ENCODE data around the gene FGFRL1.
A peak's percentile ranks its signal among the peaks of the same experiment; 100 is the strongest.
"Not testable (repeated sequence)": the region's sequence is repeated elsewhere in the genome, so short reads cannot be mapped to it uniquely, and the experiment has no call there.

The FGFRL1 gene

GRCh38 chr4:1048773-1049590 lies 37.6 kb downstream of the FGFRL1 start:
- FAIRE-seq = no peak
- no peak for TF ChIP-seq TAF1 (IDR thresholded peaks at IDR 0.05; ENCODE audit: low read depth, low read length)
- no peak for TF ChIP-seq SPI1 (IDR thresholded peaks at IDR 0.05; ENCODE audit: low read depth, low read length)
- no peak for TF ChIP-seq POU2F2 (IDR thresholded peaks at IDR 0.05; ENCODE audit: low read depth, low read length)
- TF ChIP-seq PAX5 (IDR thresholded peaks at IDR 0.05; ENCODE audit: insufficient read depth, low read length, severe bottlenecking) = no peak
- TF ChIP-seq POLR2AphosphoS5 (IDR thresholded peaks at IDR 0.05; ENCODE audit: low read depth, low read length) = no peak
- no peak for TF ChIP-seq POLR2A (IDR thresholded peaks at IDR 0.05; ENCODE audit: low read depth, low read length)
- no peak for DNase-seq (ENCODE audit: insufficient read length, low spot score)

GRCh38 chr4:1049591-1049905 lies 38.1 kb downstream of the FGFRL1 start:
- FAIRE-seq (no peak), DNase-seq (ENCODE audit: insufficient read length, low spot score) (no peak)
- no peak for TF ChIP-seq POLR2A (IDR thresholded peaks at IDR 0.05; ENCODE audit: low read depth, low read length)

DNA sequence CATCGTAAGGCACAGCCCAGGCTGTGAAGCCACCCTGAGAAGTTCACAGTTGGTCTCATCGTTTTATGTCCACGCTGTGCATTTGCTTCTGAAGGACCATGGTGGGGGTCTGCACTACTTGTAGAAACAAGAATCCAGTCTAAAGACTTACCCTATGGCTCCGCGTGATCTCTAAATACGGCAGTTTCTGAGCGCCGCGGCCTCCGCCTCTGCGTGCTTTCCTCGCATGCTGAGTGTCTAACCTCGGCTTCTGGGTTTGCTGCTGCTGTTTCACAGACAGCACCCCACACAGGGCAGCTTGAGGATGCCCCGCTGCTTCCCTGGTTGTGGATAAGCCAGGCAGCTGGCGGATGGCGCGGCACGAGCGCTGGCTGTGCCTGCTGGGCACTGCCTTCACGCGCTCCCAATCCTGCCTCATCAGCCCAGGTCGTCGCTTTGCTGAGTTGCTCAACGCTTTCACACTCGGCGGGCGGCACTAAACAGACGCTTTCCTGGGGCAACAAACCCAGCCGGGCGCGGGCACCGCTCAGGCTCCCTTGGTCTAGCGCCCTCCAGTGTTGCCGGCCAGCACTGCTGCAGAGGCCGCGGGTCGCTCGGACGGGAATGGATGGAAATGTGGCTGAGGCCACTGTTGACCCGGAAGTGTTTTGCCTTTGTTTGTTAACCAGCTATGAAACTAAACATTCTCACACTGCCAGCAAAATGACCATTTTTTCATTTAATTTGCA lies 39.2 kb downstream of the FGFRL1 start:
- no peak for DNase-seq (ENCODE audit: insufficient read length, low spot score)
- FAIRE-seq = no peak
- TF ChIP-seq PAX5 (IDR thresholded peaks at IDR 0.05; ENCODE audit: insufficient read depth, low read length, severe bottlenecking) = no peak
- TF ChIP-seq SPI1 (IDR thresholded peaks at IDR 0.05; ENCODE audit: low read depth, low read length) = no peak
- no peak for TF ChIP-seq POU2F2 (IDR thresholded peaks at IDR 0.05; ENCODE audit: low read depth, low read length)
- TF ChIP-seq POLR2AphosphoS5 (IDR thresholded peaks at IDR 0.05; ENCODE audit: low read depth, low read length) = no peak
- TF ChIP-seq POLR2A (IDR thresholded peaks at IDR 0.05; ENCODE audit: low read depth, low read length) = no peak
- TF ChIP-seq TAF1 (IDR thresholded peaks at IDR 0.05; ENCODE audit: low read depth, low read length) = no peak

DNA sequence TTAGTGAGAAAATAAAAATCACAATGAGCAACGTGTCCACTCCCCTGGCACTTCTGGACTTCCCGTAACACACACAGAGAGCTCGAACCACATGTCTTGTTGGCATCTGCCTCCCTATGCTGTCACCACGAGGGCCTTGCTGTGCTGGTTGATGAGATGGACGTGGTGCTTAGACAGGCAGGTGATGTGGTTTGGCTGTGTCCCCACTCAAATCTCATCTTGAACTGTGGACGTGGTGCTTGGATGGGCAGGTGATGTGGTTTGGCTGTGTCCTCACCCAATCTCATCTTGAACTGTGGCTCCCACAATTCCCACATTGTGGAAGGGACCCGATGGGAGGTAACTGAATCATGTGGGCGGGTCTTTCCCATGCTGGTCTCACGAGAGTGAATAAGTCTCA lies 40.0 kb downstream of the FGFRL1 start:
- DNase-seq (ENCODE audit: insufficient read length, low spot score) = no peak
- no peak for FAIRE-seq
- TF ChIP-seq TAF1 (IDR thresholded peaks at IDR 0.05; ENCODE audit: low read depth, low read length) (no peak), POLR2AphosphoS5 (IDR thresholded peaks at IDR 0.05; ENCODE audit: low read depth, low read length) (no peak), PAX5 (IDR thresholded peaks at IDR 0.05; ENCODE audit: insufficient read depth, low read length, severe bottlenecking) (no peak), POU2F2 (IDR thresholded peaks at IDR 0.05; ENCODE audit: low read depth, low read length) (no peak), POLR2A (IDR thresholded peaks at IDR 0.05; ENCODE audit: low read depth, low read length) (no peak), SPI1 (IDR thresholded peaks at IDR 0.05; ENCODE audit: low read depth, low read length) (no peak)

GRCh38 chr4:1052231-1052671 lies 40.8 kb downstream of the FGFRL1 start:
- FAIRE-seq (no peak), DNase-seq (ENCODE audit: insufficient read length, low spot score) (no peak)
- TF ChIP-seq PAX5 (IDR thresholded peaks at IDR 0.05; ENCODE audit: insufficient read depth, low read length, severe bottlenecking) (no peak), SPI1 (IDR thresholded peaks at IDR 0.05; ENCODE audit: low read depth, low read length) (no peak), POLR2AphosphoS5 (IDR thresholded peaks at IDR 0.05; ENCODE audit: low read depth, low read length) (no peak), POU2F2 (IDR thresholded peaks at IDR 0.05; ENCODE audit: low read depth, low read length) (no peak), POLR2A (IDR thresholded peaks at IDR 0.05; ENCODE audit: low read depth, low read length) (no peak)

DNA sequence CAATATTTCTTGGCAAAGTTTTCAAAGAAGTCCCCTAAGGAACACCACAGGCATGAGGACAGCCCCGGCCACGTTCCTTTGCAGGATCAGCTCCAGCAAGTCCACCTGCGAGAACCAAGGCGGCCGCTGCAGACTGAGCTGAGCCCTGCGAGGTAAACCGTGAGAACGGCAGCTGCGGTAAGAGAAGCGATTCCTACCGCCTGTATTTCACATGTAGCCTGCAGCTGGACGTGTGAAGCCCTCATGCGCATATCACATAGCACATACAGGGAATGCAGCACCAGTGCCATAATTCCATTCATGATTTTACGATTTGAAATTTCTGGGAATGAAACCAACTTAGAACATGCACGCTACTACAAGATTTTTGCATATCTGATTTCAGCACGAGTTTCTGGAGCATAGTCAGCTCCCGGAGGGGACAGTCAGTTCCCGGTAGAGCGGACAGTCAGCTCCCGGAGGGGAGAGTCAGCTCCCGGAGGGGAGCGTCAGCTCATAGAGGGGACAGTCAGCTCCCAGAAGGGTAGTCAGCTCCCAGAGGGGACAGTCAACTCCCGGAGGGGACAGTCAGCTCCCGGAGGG lies 41.7 kb downstream of the FGFRL1 start:
- FAIRE-seq = no peak
- no peak for TF ChIP-seq SPI1 (IDR thresholded peaks at IDR 0.05; ENCODE audit: low read depth, low read length)
- no peak for TF ChIP-seq TAF1 (IDR thresholded peaks at IDR 0.05; ENCODE audit: low read depth, low read length)
- no peak for TF ChIP-seq POLR2A (IDR thresholded peaks at IDR 0.05; ENCODE audit: low read depth, low read length)
- no peak for TF ChIP-seq POLR2AphosphoS5 (IDR thresholded peaks at IDR 0.05; ENCODE audit: low read depth, low read length)
- DNase-seq (ENCODE audit: insufficient read length, low spot score) = no peak

DNA sequence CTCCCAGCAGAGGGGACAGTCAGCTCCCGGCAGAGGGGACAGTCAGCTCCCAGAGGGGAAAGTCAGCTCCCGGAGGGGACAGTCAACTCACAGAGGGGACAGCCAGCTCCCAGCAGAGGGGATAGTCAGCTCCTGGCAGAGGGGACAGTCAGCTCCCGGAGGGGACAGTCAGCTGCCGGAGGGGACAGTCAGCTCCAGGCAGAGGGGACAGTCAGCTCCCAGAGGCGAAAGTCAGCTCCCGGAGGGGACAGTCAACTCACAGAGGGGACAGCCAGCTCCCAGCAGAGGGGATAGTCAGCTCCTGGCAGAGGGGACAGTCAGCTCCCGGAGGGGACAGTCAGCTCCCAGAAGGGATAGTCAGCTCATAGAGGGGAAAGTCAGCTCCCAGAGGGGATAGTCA lies 42.5 kb downstream of the FGFRL1 start:
- not testable (repeated sequence) for FAIRE-seq; DNase-seq (ENCODE audit: insufficient read length, low spot score)

- not testable (repeated sequence) for FAIRE-seq; DNase-seq (ENCODE audit: insufficient read length, low spot score)
Measured at GRCh38 chr4:1054696-1055242, 43.3 kb downstream of the FGFRL1 start.

DNA sequence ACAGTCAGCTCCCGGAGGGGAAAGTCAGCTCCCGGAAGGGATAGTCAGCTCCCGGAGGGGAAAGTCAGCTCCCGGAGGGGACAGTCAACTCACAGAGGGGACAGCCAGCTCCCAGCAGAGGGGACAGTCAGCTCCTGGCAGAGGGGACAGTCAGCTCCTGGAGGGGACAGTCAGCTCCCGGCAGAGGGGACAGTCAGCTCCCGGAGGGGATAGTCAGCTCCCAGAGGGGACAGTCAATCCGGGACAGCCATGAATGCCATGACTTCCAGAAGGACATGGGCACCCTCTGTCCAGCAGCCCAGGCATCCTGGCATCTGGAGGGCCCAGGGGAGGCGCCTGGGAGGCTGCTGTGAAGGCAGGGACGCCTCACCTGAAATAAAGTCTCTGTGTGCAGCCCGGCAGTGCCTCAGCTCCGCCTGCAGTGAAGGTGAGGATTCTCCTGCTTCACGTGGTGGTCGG lies 43.8 kb downstream of the FGFRL1 start:
- not testable (repeated sequence) for DNase-seq (ENCODE audit: insufficient read length, low spot score); FAIRE-seq

DNA sequence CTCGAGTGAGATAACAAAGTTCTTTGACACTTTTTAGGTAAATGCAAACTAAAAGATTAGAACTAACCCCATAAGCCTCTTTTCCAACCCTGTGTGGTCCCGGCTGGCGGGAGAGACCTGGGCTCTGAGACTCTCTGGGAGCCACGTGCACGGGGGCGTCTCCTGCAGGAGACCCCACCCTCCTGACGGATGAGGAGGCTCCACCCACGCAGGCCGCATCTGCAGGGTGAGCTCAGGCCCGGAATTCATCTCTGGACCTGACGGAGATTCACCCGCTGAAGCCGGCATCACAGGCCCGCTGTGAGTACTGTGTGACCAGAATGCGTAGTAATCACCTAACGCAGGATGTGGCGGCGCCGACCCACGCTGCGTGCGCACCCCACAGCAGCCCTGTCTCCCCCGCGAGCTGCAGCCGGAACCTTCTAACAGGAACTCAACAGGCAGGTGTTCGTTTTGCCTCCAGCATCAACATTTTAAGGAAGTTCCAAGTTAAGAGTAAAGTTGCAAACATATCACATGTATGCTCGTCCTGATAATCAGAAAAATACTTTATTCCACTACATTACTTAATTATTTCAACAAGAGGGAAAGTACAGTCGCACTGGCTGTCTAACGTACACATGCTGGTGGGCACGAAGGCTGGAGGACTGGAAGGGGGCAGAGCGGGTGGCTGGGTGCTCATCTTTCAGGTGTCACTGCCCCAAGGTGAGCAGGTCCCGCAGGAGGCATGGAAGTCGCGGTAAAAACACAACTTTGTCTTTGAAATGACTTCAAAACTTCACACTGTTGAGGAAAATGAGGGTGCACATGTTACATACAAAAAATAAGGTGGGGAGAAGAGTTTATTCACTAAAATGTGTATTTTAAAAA lies 44.5 kb downstream of the FGFRL1 start:
- TF ChIP-seq TAF1 (IDR thresholded peaks at IDR 0.05; ENCODE audit: low read depth, low read length) (no peak), POLR2A (IDR thresholded peaks at IDR 0.05; ENCODE audit: low read depth, low read length) (no peak), SPI1 (IDR thresholded peaks at IDR 0.05; ENCODE audit: low read depth, low read length) (no peak), PAX5 (IDR thresholded peaks at IDR 0.05; ENCODE audit: insufficient read depth, low read length, severe bottlenecking) (no peak), POU2F2 (IDR thresholded peaks at IDR 0.05; ENCODE audit: low read depth, low read length) (no peak), POLR2AphosphoS5 (IDR thresholded peaks at IDR 0.05; ENCODE audit: low read depth, low read length) (no peak)
- FAIRE-seq (peak; percentile 60), DNase-seq (ENCODE audit: insufficient read length, low spot score) (no peak)

Measured in GM12891 (cell line).